OCI-LY3 (cell line): ENCODE data around the gene NT5E.

ENCODE experiments used
- H2AFZ ChIP-seq: fragments of 200-600, 300-600 bp; shearing (Covaris generic); 2 replicates; pipeline ENCODE4 v1.6.0; 2014; ENCODE audit warnings: antibody characterized with exemption, low read depth, low read length
- H3K27ac ChIP-seq: fragments of 200-600, 300-600 bp; sonication (generic); 2 replicates; pipeline ENCODE4 v1.5.1; 2014; ENCODE audit warnings: mild to moderate bottlenecking, low read length, moderate library complexity, mixed read lengths
- H3K27me3 ChIP-seq: fragments of 200-600, 300-600 bp; sonication (generic); 2 replicates; pipeline ENCODE4 v1.6.1; 2014; ENCODE audit warnings: low read depth, low read length, mixed read lengths
- H3K36me3 ChIP-seq: fragments of 200-600, 300-600 bp; sonication (generic); replicated peaks from 2 replicates; pipeline ENCODE3; 2014; ENCODE audit warnings: low read depth, low read length, mixed read lengths
- H3K4me1 ChIP-seq: fragments of 300-600, 200-600 bp; sonication (generic); 2 replicates; pipeline ENCODE4 v1.6.1; 2014; ENCODE audit warnings: low read length, mixed read lengths
- H3K4me2 ChIP-seq: fragments of 200-600, 300-600 bp; sonication (generic); 2 replicates; pipeline ENCODE4 v1.6.1; 2014; ENCODE audit warnings: low read length, mixed read lengths
- H3K4me3 ChIP-seq: fragments of 300-600, 200-600 bp; sonication (generic); 2 replicates; pipeline ENCODE4 v1.5.1; 2014; ENCODE audit warnings: antibody characterized with exemption, mild to moderate bottlenecking, low read length, moderate library complexity
- H3K79me2 ChIP-seq: fragments of 300-600, 200-600 bp; shearing (Covaris generic); 2 replicates; pipeline ENCODE4 v1.6.1; 2014; ENCODE audit warnings: mild to moderate bottlenecking, low read length, mixed read lengths
- H3K9ac ChIP-seq: fragments of 300-600, 200-600 bp; shearing (Covaris generic); 2 replicates; pipeline ENCODE4 v1.6.0; 2014; ENCODE audit warnings: mild to moderate bottlenecking, low read length, moderate library complexity
- H3K9me3 ChIP-seq: fragments of 200-600, 300-600 bp; shearing (Covaris generic); 2 replicates; pipeline ENCODE4 v1.6.1; 2014; ENCODE audit warnings: low read length, mixed read lengths; ENCODE audit not compliant: insufficient read depth
- H4K20me1 ChIP-seq: fragments of 200-600, 300-600 bp; sonication (generic); 2 replicates; pipeline ENCODE4 v1.6.1; 2016; ENCODE audit warnings: low read length, mixed read lengths; ENCODE audit not compliant: insufficient read depth
- EZH2phosphoT487 ChIP-seq: fragments of 200-600 bp; shearing (Covaris generic); IDR thresholded peaks from 2 replicates; pipeline ENCODE4 v1.6.1; 2018; ENCODE audit warnings: antibody characterized with exemption, mixed run types, low read depth
- TF ChIP-seq, protein P1 (sequence below): fragments of 200-600, 300-600 bp; sonication (generic); IDR thresholded peaks from 2 replicates; pipeline ENCODE4 v1.5.1; 2014; ENCODE audit warnings: antibody characterized with exemption, low read length, low read depth

NT5E gene

DNA sequence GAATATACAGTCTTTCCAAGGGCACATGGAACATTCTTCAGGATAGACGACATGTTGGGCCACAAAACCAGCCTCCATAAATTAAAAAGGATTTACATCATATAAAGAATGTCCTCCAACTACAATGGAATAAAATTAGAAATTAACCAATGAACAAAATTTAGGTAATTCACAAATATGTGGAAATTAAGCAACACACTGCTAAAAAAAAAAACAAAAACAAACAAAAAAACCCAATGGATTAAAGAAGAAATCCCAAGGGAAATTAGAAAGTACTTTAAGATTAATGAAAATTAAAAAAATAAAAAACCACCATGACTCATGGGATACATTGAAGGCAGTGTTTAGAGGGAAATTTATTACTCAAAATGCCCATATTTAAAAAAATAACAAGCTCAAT, 21.4 kb upstream of the NT5E start:
- H3K27ac ChIP-seq = no peak overlapping the region
- H3K36me3 ChIP-seq = no peaks in the 10 kb centered on the region

DNA sequence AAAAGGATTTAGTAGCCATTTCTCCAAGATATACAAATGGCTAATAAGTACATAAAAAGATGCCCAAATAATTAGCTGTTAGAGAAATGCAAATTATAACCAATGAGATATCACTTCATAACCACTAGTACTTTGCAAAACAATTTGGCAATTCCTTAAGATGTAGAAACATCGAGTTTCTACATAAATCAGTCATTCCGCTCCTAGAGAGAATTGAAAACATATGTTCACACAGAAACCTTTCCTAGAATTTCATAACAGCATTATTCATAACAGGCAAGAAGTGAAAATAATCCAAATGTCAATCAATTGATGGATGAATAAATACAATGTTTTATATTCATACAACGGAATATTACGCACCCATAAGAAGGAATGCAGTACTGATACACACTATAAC, 20.5 kb upstream of the NT5E start:
- Histone ChIP-seq H3K4me1 (no peaks in the 10 kb centered on the region), H3K27ac (no peak overlapping the region), H3K36me3 (no peaks in the 10 kb centered on the region), H4K20me1 (no peaks in the 10 kb centered on the region), H3K4me2 (no peak overlapping the region), H3K79me2 (no peaks in the 10 kb centered on the region), H2AFZ (no peak overlapping the region), H3K9ac (no peak overlapping the region), H3K4me3 (no peak overlapping the region), H3K9me3 (no peaks in the 10 kb centered on the region), H3K27me3 (no peaks in the 10 kb centered on the region)
- TF ChIP-seq, protein P1, sequence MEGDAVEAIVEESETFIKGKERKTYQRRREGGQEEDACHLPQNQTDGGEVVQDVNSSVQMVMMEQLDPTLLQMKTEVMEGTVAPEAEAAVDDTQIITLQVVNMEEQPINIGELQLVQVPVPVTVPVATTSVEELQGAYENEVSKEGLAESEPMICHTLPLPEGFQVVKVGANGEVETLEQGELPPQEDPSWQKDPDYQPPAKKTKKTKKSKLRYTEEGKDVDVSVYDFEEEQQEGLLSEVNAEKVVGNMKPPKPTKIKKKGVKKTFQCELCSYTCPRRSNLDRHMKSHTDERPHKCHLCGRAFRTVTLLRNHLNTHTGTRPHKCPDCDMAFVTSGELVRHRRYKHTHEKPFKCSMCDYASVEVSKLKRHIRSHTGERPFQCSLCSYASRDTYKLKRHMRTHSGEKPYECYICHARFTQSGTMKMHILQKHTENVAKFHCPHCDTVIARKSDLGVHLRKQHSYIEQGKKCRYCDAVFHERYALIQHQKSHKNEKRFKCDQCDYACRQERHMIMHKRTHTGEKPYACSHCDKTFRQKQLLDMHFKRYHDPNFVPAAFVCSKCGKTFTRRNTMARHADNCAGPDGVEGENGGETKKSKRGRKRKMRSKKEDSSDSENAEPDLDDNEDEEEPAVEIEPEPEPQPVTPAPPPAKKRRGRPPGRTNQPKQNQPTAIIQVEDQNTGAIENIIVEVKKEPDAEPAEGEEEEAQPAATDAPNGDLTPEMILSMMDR = no peak
- TF ChIP-seq EZH2phosphoT487 = no peak

More for the DNA sequence above, 21.4 kb upstream of the NT5E start:
- Histone ChIP-seq H3K79me2 (no peaks in the 10 kb centered on the region), H3K9ac (no peak overlapping the region), H3K9me3 (no peaks in the 10 kb centered on the region), H3K27me3 (no peaks in the 10 kb centered on the region), H2AFZ (no peak overlapping the region), H4K20me1 (no peaks in the 10 kb centered on the region), H3K4me2 (no peak overlapping the region), H3K4me3 (no peak overlapping the region), H3K4me1 (no peaks in the 10 kb centered on the region)
- TF ChIP-seq, protein P1 = no peak
- TF ChIP-seq EZH2phosphoT487 = no peak

DNA sequence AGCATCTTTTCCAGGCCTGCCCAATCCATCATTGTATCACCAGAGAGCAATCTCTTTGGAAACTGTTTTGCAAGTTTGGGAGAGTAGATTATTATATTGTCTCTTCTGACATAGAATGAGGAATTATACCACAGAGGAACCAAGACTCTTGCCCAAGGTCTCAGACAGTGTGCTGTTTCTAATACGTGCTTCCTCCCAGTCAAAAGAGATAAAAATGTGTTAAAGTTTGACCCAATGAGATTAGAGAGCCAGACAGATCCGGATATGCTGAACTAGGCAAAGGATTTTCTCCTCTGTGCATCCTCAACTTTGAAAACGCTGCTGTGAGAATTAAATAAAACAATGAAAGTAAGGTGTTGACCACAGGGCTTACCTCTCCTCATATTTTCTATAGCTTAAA, 18.6 kb upstream of the NT5E start:
- Histone ChIP-seq H4K20me1 (no peaks in the 10 kb centered on the region), H3K9me3 (no peaks in the 10 kb centered on the region), H3K36me3 (no peaks in the 10 kb centered on the region), H3K4me3 (no peak overlapping the region), H3K4me2 (no peak overlapping the region), H3K79me2 (no peaks in the 10 kb centered on the region), H3K27me3 (no peaks in the 10 kb centered on the region), H3K9ac (no peak overlapping the region), H2AFZ (no peak overlapping the region), H3K4me1 (no peaks in the 10 kb centered on the region), H3K27ac (no peak overlapping the region)
- TF ChIP-seq, protein P1 = no peak
- no peak for TF ChIP-seq EZH2phosphoT487

DNA sequence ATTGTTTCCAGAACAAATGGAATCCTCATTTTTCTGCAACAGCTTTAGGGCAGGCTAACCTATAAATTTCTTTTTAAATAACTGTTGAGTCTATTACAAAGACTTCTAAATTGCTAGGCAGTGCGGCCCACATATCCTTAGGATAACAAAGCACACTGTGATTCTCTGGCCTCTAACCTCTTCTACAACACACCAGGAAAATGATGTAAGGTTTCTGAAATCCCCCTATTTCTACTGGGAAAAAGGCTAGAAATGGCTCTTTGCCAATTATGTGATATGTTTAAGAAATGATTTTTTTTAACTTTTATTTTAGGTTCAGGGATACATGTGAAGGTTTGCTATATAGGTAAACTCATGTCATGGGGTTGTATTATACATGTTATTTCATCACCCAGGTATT, 17.3 kb upstream of the NT5E start:
- Histone ChIP-seq H3K9ac (no peak overlapping the region), H3K4me2 (no peak overlapping the region), H4K20me1 (no peaks in the 10 kb centered on the region), H3K79me2 (no peaks in the 10 kb centered on the region), H3K9me3 (no peaks in the 10 kb centered on the region), H3K36me3 (no peaks in the 10 kb centered on the region), H3K27ac (no peak overlapping the region), H3K4me1 (no peaks in the 10 kb centered on the region), H3K4me3 (no peak overlapping the region), H3K27me3 (no peaks in the 10 kb centered on the region), H2AFZ (no peak overlapping the region)
- TF ChIP-seq EZH2phosphoT487 = no peak
- TF ChIP-seq, protein P1 = no peak
